Suprapubic skin (tissue), 4 donors: Measurements from ENCODE around the gene MAP4K3. TPM values are rescaled to one million over a fixed set of nuclear protein-coding genes. Genes with fewer than 3 reads are reported as not detected.

ENCODE experiments used
- DNase-seq, 2 donors: peaks; one replicate each; pipeline ENCODE4 v3.0.0-alpha.2; 2019; ENCODE audit warnings: low spot score in 2 of 2
- H3K27ac ChIP-seq: fragments of 200-600 bp; sonication (generic); one replicate; pipeline ENCODE4 v1.5.1; 2019
- H3K27me3 ChIP-seq: fragments of 200-600 bp; sonication (generic); one replicate; pipeline ENCODE4 v1.5.1; 2019
- H3K36me3 ChIP-seq: fragments of 200-600 bp; sonication (generic); one replicate; pipeline ENCODE4 v1.5.1; 2019
- H3K4me1 ChIP-seq: fragments of 200-600 bp; sonication (generic); one replicate; pipeline ENCODE4 v1.5.1; 2019
- H3K4me3 ChIP-seq: fragments of 200-600 bp; sonication (generic); one replicate; pipeline ENCODE4 v1.5.1; 2019; ENCODE audit warnings: mild to moderate bottlenecking
- H3K9me3 ChIP-seq: fragments of 200-600 bp; sonication (generic); one replicate; pipeline ENCODE4 v1.5.1; 2019
- CTCF ChIP-seq, 2 donors: fragments of 200-600 bp in 1 of 2; fragments of 450-650 bp in 1 of 2; sonication (generic) in 1 of 2; IDR thresholded peaks; one replicate each; pipeline ENCODE4 v1.5.1; 2016 to 2019; ENCODE audit warnings: antibody characterized with exemption in 2 of 2, mild to moderate bottlenecking in 1 of 2, moderate library complexity in 1 of 2
- EP300 ChIP-seq: sonication (generic); formaldehyde crosslinking; IDR thresholded peaks from one replicate; pipeline ENCODE4 v1.6.1; 2017; ENCODE audit warnings: antibody characterized with exemption
- POLR2A ChIP-seq, 2 donors: fragments of 450-650 bp; IDR thresholded peaks; one replicate each; pipeline ENCODE4 v1.6.1; 2017; ENCODE audit warnings: antibody characterized with exemption in 2 of 2, mild to moderate bottlenecking in 2 of 2, moderate library complexity in 2 of 2
- POLR2AphosphoS5 ChIP-seq, 3 donors: sonication (generic); formaldehyde crosslinking; IDR thresholded peaks; one replicate each; pipeline ENCODE4 v1.6.1; 2017; ENCODE audit warnings: antibody characterized with exemption in 3 of 3
- WGBS: methylation state at CpG from one replicate; pipeline ENCODE4 v1.1.5; 2018; 5-methylcytosine and 5-hydroxymethylcytosine counted together
- total RNA-seq, 4 donors: library from RNA; depleted of rRNA; stranded (reverse); fragments of >200 nt; gene quantifications; one replicate each; pipeline ENCODE4 v1.1.0, GENCODE V29; 2016

MAP4K3 gene
- total RNA-seq, 4 donors from 2014 or later = 26.3 to 59.9 (median 37.8) TPM

GRCh38 chr2:39434233-39434897, 2.7 kb downstream of the MAP4K3 start:
- peaks cover 76% of the 10 kb centered on the region for H3K4me1 ChIP-seq
- H3K27ac ChIP-seq = no peak overlapping the region
- no peaks in the 10 kb centered on the region for H3K36me3 ChIP-seq
- TF ChIP-seq EP300 (no peak), POLR2A (IDR thresholded peaks at IDR 0.05) (no peak), POLR2AphosphoS5 (IDR thresholded peaks at IDR 0.05) (no peak), CTCF (IDR thresholded peaks at IDR 0.05) (no peak)
- no peaks in the 10 kb centered on the region for H3K9me3 ChIP-seq
- no peak for DNase-seq
- 30% methylated on average over 1 of the region's 1 CpG for WGBS
- no peaks in the 10 kb centered on the region for H3K27me3 ChIP-seq
- H3K4me3 ChIP-seq = peak overlapping the region; percentile 64

GRCh38 chr2:39433586-39434195, 3.4 kb downstream of the MAP4K3 start:
- no peak for DNase-seq
- TF ChIP-seq POLR2AphosphoS5 (IDR thresholded peaks at IDR 0.05) = no peak
- no peak for TF ChIP-seq POLR2A (IDR thresholded peaks at IDR 0.05)
- no peak for TF ChIP-seq EP300
- no peak for TF ChIP-seq CTCF (IDR thresholded peaks at IDR 0.05)
- H3K27ac ChIP-seq = no peak overlapping the region
- H3K9me3 ChIP-seq = no peaks in the 10 kb centered on the region
- no peaks in the 10 kb centered on the region for H3K27me3 ChIP-seq
- H3K4me1 ChIP-seq = peaks cover 71% of the 10 kb centered on the region
- H3K4me3 ChIP-seq = no peak overlapping the region
- 70% methylated on average over 5 of the region's 5 CpGs for WGBS
- H3K36me3 ChIP-seq = no peaks in the 10 kb centered on the region

GRCh38 chr2:39432701-39433100, 4.4 kb downstream of the MAP4K3 start:
- no peak overlapping the region for H3K27ac ChIP-seq
- H3K4me1 ChIP-seq = peaks cover 61% of the 10 kb centered on the region
- 77% methylated on average over 5 of the region's 5 CpGs for WGBS
- TF ChIP-seq EP300 (no peak), CTCF (IDR thresholded peaks at IDR 0.05) (no peak), POLR2A (IDR thresholded peaks at IDR 0.05) (no peak), POLR2AphosphoS5 (IDR thresholded peaks at IDR 0.05) (no peak)
- no peak for DNase-seq
- no peak overlapping the region for H3K4me3 ChIP-seq
- H3K9me3 ChIP-seq = no peaks in the 10 kb centered on the region
- H3K27me3 ChIP-seq = no peaks in the 10 kb centered on the region
- H3K36me3 ChIP-seq = no peaks in the 10 kb centered on the region

GRCh38 chr2:39431592-39432316, 5.3 kb downstream of the MAP4K3 start:
- DNase-seq = no peak
- H3K9me3 ChIP-seq = no peaks in the 10 kb centered on the region
- no peaks in the 10 kb centered on the region for H3K27me3 ChIP-seq
- H3K4me1 ChIP-seq = peaks cover 59% of the 10 kb centered on the region
- TF ChIP-seq POLR2AphosphoS5 (IDR thresholded peaks at IDR 0.05) = no peak
- no peak for TF ChIP-seq POLR2A (IDR thresholded peaks at IDR 0.05)
- TF ChIP-seq EP300 = no peak
- no peak for TF ChIP-seq CTCF (IDR thresholded peaks at IDR 0.05)
- no peaks in the 10 kb centered on the region for H3K36me3 ChIP-seq
- 27% methylated on average over 3 of the region's 3 CpGs for WGBS
- H3K4me3 ChIP-seq = no peak overlapping the region
- no peak overlapping the region for H3K27ac ChIP-seq

GRCh38 chr2:39429746-39430145, 7.3 kb downstream of the MAP4K3 start:
- Histone ChIP-seq H3K27ac (no peak overlapping the region), H3K9me3 (no peaks in the 10 kb centered on the region), H3K4me1 (peaks cover 48% of the 10 kb centered on the region), H3K27me3 (no peaks in the 10 kb centered on the region), H3K4me3 (no peak overlapping the region), H3K36me3 (no peaks in the 10 kb centered on the region)
- WGBS = 86% methylated on average over 1 of the region's 1 CpG
- no peak for DNase-seq
- TF ChIP-seq CTCF (IDR thresholded peaks at IDR 0.05) (no peak), POLR2A (IDR thresholded peaks at IDR 0.05) (no peak), POLR2AphosphoS5 (IDR thresholded peaks at IDR 0.05) (no peak), EP300 (no peak)
